Measurements from ENCODE around the gene PPM1H.

GRCh38 chr12:62799766-62800406 is 135.1 kb downstream of the PPM1H start:
- TF ChIP-seq POLR2A (IDR thresholded peaks at IDR 0.05; ENCODE audit: low read depth) = no peak
- no peak for TF ChIP-seq CTCF (IDR thresholded peaks at IDR 0.05)
